K562 (cell line): Measurements from ENCODE around the gene USP46. TPM values are rescaled to one million over a fixed set of nuclear protein-coding genes. Genes with fewer than 3 reads are reported as not detected.
A peak's percentile ranks its signal among the peaks of the same experiment; 100 is the strongest.

Source experiments
- ATAC-seq: fragments of 200-7000 bp; cut with Tn5 transposase; 3 replicates; pipeline ENCODE4 v1.9.1; 2020; ENCODE audit warnings: moderate library complexity
- Bru-seq: library from RNA; stranded (reverse); fragments of 400-500 nt; gene quantifications from one replicate; lab custom pipeline; 2021; lab: Mats Ljungman, UMichigan
- BruChase-seq, 2 experiments: library from RNA; stranded (reverse); fragments of 400-500 nt; gene quantifications; one replicate each; lab custom pipeline; 2021; lab: Mats Ljungman, UMichigan
- BruUV-seq: library from RNA; stranded (reverse); fragments of 400-500 nt; replicated peaks from 2 replicates; lab custom pipeline; 2021; lab: Mats Ljungman, UMichigan
- CTCF ChIA-PET: fragments of 300-600 bp; formaldehyde crosslinking; extraction: SDS; loops from one replicate; lab custom pipeline; 2021; ENCODE audit warnings: low intra/inter-chr PET ratio; lab: Yijun Ruan, JAX
- POLR2A ChIA-PET: fragments of 300-600, 350-650 bp; sonication (Branson Sonifier 250); formaldehyde crosslinking; extraction: SDS; loops from one replicate; lab custom pipeline; 2021; ENCODE audit warnings: antibody characterized with exemption, inconsistent platforms; lab: Yijun Ruan, JAX
- DNase-seq, 4 experiments: peaks; one replicate each; pipeline versions ENCODE4 v3.0.0 to v3.0.0-alpha.2; 2011 to 2018; ENCODE audit warnings: low spot score in 3 of 4, mixed read lengths in 3 of 4; ENCODE audit errors: extremely low read depth in 1 of 4
- FAIRE-seq: peaks from 2 replicates; lab custom pipeline; 2011; peaks lifted over from hg19 to GRCh38; lab: Jason Lieb, UNC
- H2AFZ ChIP-seq: 2 replicates; pipeline ENCODE4 v1.6.0; 2011; ENCODE audit warnings: low read depth, low read length, control low read depth, inconsistent platforms
- H3K27ac ChIP-seq: fragments of 200-600 bp; 3 replicates; pipeline ENCODE4 v1.8.0; 2011; ENCODE audit warnings: low read depth, mild to moderate bottlenecking, control low read depth, inconsistent platforms, low read length, moderate library complexity, mixed read lengths; ENCODE audit errors: extremely low read depth
- H3K27me3 ChIP-seq, 2 experiments: fragments of 300-600 bp in 1 of 2; 2 replicates in 1 of 2; 3 replicates in 1 of 2; pipeline versions ENCODE4 v1.6.0 to v1.8.0; 2011; ENCODE audit warnings: inconsistent platforms in 2 of 2, low read length in 2 of 2, mild to moderate bottlenecking in 1 of 2, mixed read lengths in 1 of 2, moderate library complexity in 1 of 2; ENCODE audit not compliant: control insufficient read depth in 2 of 2, insufficient read depth in 2 of 2
- H3K36me3 ChIP-seq: fragments of 300-600 bp; 3 replicates; pipeline ENCODE4 v1.8.0; 2011; ENCODE audit warnings: mild to moderate bottlenecking, low read length, inconsistent platforms; ENCODE audit not compliant: control insufficient read depth, insufficient read depth
- H3K4me1 ChIP-seq, 2 experiments: fragments of 200-600 bp in 1 of 2; replicated peaks in 1 of 2; 2 replicates in 1 of 2; 3 replicates in 1 of 2; pipeline versions ENCODE4 v1.5.1 to v1.8.0; 2011; ENCODE audit warnings: inconsistent platforms in 2 of 2, low read length in 2 of 2, mild to moderate bottlenecking in 1 of 2, mixed read lengths in 1 of 2, moderate library complexity in 1 of 2; ENCODE audit not compliant: control insufficient read depth in 2 of 2, insufficient read depth in 2 of 2
- H3K4me2 ChIP-seq: 2 replicates; pipeline ENCODE4 v1.6.1; 2011; ENCODE audit warnings: low read length, control low read depth, inconsistent platforms, mixed read lengths; ENCODE audit not compliant: insufficient read depth
- H3K4me3 ChIP-seq: fragments of 200-600 bp; sonication (generic), shearing (Covaris generic); 2 replicates; pipeline ENCODE4 v1.5.1; 2016; ENCODE audit warnings: control low read depth, inconsistent platforms
- H3K79me2 ChIP-seq: fragments of 200-600 bp; 3 replicates; pipeline ENCODE4 v1.8.0; 2011; ENCODE audit warnings: low read length, inconsistent platforms; ENCODE audit not compliant: control insufficient read depth, insufficient read depth
- H3K9ac ChIP-seq, 2 experiments: 2 replicates each; pipeline versions ENCODE4 v1.6.0 to v1.6.1; 2011; ENCODE audit warnings: low read depth in 2 of 2, low read length in 2 of 2, control low read depth in 1 of 2, inconsistent platforms in 1 of 2, mild to moderate bottlenecking in 1 of 2, mixed read lengths in 1 of 2; ENCODE audit not compliant: insufficient read depth in 1 of 2
- H3K9me1 ChIP-seq: one replicate; pipeline ENCODE4 v1.6.0; 2011; ENCODE audit warnings: inconsistent platforms, mild to moderate bottlenecking, low read length, moderate library complexity; ENCODE audit not compliant: control insufficient read depth, insufficient read depth
- H3K9me3 ChIP-seq: replicated peaks from 2 replicates; pipeline ENCODE4 v1.5.1; 2011; ENCODE audit warnings: low read depth, low read length, inconsistent platforms; ENCODE audit not compliant: control insufficient read depth, insufficient read depth
- H4K20me1 ChIP-seq: replicated peaks from 2 replicates; pipeline ENCODE4 v1.6.1; 2011; ENCODE audit warnings: low read length, inconsistent platforms, mixed read lengths; ENCODE audit not compliant: control insufficient read depth, insufficient read depth
- ARNT ChIP-seq, 2 experiments: fragments of 450-650 bp; IDR thresholded peaks; 2 replicates each; pipeline ENCODE4 v1.6.1; 2016; ENCODE audit warnings: mild to moderate bottlenecking in 1 of 2
- ATF1 ChIP-seq, 2 experiments: fragments of 450-650 bp in 1 of 2; IDR thresholded peaks; 2 replicates each; pipeline ENCODE4 v1.6.1; 2016; ENCODE audit warnings: missing compliant biosample characterization in 1 of 2, missing genetic modification characterization in 1 of 2
- FIP1L1 ChIP-seq: fragments of 200-400 bp; formaldehyde crosslinking; IDR thresholded peaks from 2 replicates; pipeline ENCODE4 v1.6.1; 2018; ENCODE audit warnings: mild to moderate bottlenecking, low read depth, low read length; ENCODE audit not compliant: poor library complexity, severe bottlenecking
- GTF2A2 ChIP-seq: IDR thresholded peaks from 2 replicates; pipeline ENCODE4 v1.6.1; 2016; ENCODE audit warnings: mild to moderate bottlenecking, missing genetic modification characterization, missing compliant biosample characterization
- HNRNPLL ChIP-seq: fragments of 200-400 bp; formaldehyde crosslinking; IDR thresholded peaks from 2 replicates; pipeline ENCODE4 v1.6.1; 2017; ENCODE audit warnings: low read length, low read depth, mild to moderate bottlenecking; ENCODE audit not compliant: poor library complexity, severe bottlenecking
- ILF3 ChIP-seq: fragments of 450-650 bp; IDR thresholded peaks from 2 replicates; pipeline ENCODE4 v1.6.1; 2018; ENCODE audit warnings: antibody characterized with exemption, mild to moderate bottlenecking, moderate library complexity, borderline replicate concordance
- POLR2B ChIP-seq: fragments of 450-650 bp; IDR thresholded peaks from 2 replicates; pipeline ENCODE4 v1.6.1; 2018; ENCODE audit warnings: low read depth; ENCODE audit not compliant: partially characterized antibody
- RBFOX2 ChIP-seq: fragments of 200-400 bp; formaldehyde crosslinking; IDR thresholded peaks from 2 replicates; pipeline ENCODE4 v1.6.1; 2017; ENCODE audit warnings: low read depth, mild to moderate bottlenecking, low read length, moderate library complexity
- ZNF518B ChIP-seq: fragments of 250-450 bp; sonication (Bioruptor Pico); IDR thresholded peaks from 2 replicates; pipeline ENCODE4 v1.5.0; 2021; ENCODE audit warnings: mild to moderate bottlenecking, moderate library complexity
- ZNF639 ChIP-seq, 2 experiments: fragments of 200-800 bp in 1 of 2; sonication (Bioruptor generic) in 1 of 2; sonication (generic) in 1 of 2; formaldehyde crosslinking in 1 of 2; IDR thresholded peaks in 1 of 2; conservative IDR thresholded peaks in 1 of 2; 2 replicates each; pipeline versions ENCODE4 v1.5.0 to v1.6.1; 2016 to 2020; ENCODE audit warnings: missing compliant biosample characterization in 1 of 2, missing genetic modification characterization in 1 of 2, missing genetic modification reagents in 1 of 2
- WGBS: fragments of 100-300 bp; shearing (Covaris generic); methylation state at CpG from one replicate; pipeline ENCODE4 v1.1.6; 2016; ENCODE audit warnings: low coverage, mixed read lengths; ENCODE audit not compliant: insufficient coverage; ENCODE audit errors: missing lambda C conversion rate; 5-methylcytosine and 5-hydroxymethylcytosine counted together
- in situ Hi-C: fragments of 300-500 bp; cut with MboI; formaldehyde crosslinking; loops from 4 replicates; pipeline ENCODE4 v1.15.0; 2018; ENCODE audit warnings: inconsistent platforms, mixed read lengths
- intact Hi-C: fragments of 100-400 bp; cut with micrococcal nuclease; formaldehyde crosslinking; loops from 2 replicates; pipeline ENCODE4 v1.14.2; 2022
- long read RNA-seq, 3 experiments: library from polyadenylated mRNA in 2 of 3; library from RNA in 1 of 3; unstranded in 2 of 3; stranded (forward) in 1 of 3; transcript quantifications; one replicate each; pipeline ENCODE4 v2.0.0, GENCODE V29; 2019 to 2022
- polyA minus RNA-seq, 3 experiments: library from RNA; depleted of rRNA, polyadenylated mRNA; stranded (reverse); fragments of >200 nt; gene quantifications; 2 replicates each; pipeline ENCODE4 v1.2.3, GENCODE V29; 2011
- polyA plus RNA-seq, 8 experiments: library from polyadenylated mRNA; depleted of rRNA in 4 of 8; stranded (reverse) in 5 of 8; unstranded in 3 of 8; fragments of >200 nt; fragmentation: Nextera tagmentation in 2 of 8; fragmentation: Illumina TruSeq in 1 of 8; extraction: Ambion mirVana in 2 of 8; extraction: Trizol in 1 of 8; gene quantifications; 2 replicates each; pipeline versions ENCODE4 v1.2.1 to v1.2.3, GENCODE V29; 2011 to 2014; ENCODE audit warnings: inconsistent platforms in 1 of 8, missing spikeins in 1 of 8
- total RNA-seq, 7 experiments: library from RNA; depleted of rRNA in 6 of 7; stranded (reverse); fragments of >200 nt in 6 of 7; fragmentation: Illumina TruSeq in 2 of 7; extraction: Trizol in 2 of 7; gene quantifications; 2 replicates each; pipeline versions ENCODE4 v1.2.1 to v1.2.3, GENCODE V29; 2011 to 2021; ENCODE audit warnings: low replicate concordance in 1 of 7

The USP46 gene
- total RNA-seq (2011; cell fraction: chromatin; rRNA removed; ENCODE audit: low replicate concordance) = 16.2 and 23.2 TPM in 2 replicates
- 6.6 and 7.3 TPM in 2 replicates for total RNA-seq (2011; cell fraction: nucleolus; rRNA removed)
- total RNA-seq (2011; cell fraction: nucleoplasm; rRNA removed) = 8.6 and 12.2 TPM in 2 replicates
- total RNA-seq (2014; rRNA removed) (2.9 and 3.8 TPM in 2 replicates), total RNA-seq (2014; rRNA removed; fragmentation: Illumina TruSeq; extraction: Trizol) (11.2 and 11.7 TPM in 2 replicates), total RNA-seq (2015; rRNA removed; fragmentation: Illumina TruSeq; extraction: Trizol) (8.4 and 8.8 TPM in 2 replicates), total RNA-seq (2021) (11.2 and 11.7 TPM in 2 replicates), polyA plus RNA-seq (2011; rRNA removed) (9.7 and 11.0 TPM in 2 replicates), polyA plus RNA-seq (2014; fragmentation: Illumina TruSeq; extraction: Trizol) (8.4 and 9.5 TPM in 2 replicates), polyA plus RNA-seq (2014; fragmentation: Nextera tagmentation; extraction: Ambion mirVana) (1 to 10 TPM; 3.0 to 3.4 TPM), polyA plus RNA-seq (2014; rRNA removed) (5.2 and 6.7 TPM in 2 replicates), polyA minus RNA-seq (2011; rRNA and poly(A)+ RNA removed) (28.1 and 31.0 TPM in 2 replicates), Bru-seq, nascent RNA (percentile 67 among the genes with signal in this experiment), BruChase-seq, experiment 1, labeled RNA remaining after a 2-hour chase (percentile 72 among the genes with signal in this experiment), BruChase-seq, experiment 2, labeled RNA remaining after a 6-hour chase (percentile 72 among the genes with signal in this experiment)
- polyA plus RNA-seq (2011; cell fraction: cytosol; rRNA removed) = 1.6 and 3.3 TPM in 2 replicates
- 10.6 and 13.6 TPM in 2 replicates for polyA plus RNA-seq (2011; cell fraction: nucleus; rRNA removed)
- 5.5 and 7.7 TPM in 2 replicates for polyA plus RNA-seq (2012)
- 5.1 and 6.3 TPM in 2 replicates for polyA minus RNA-seq (2011; cell fraction: cytosol; rRNA and poly(A)+ RNA removed)
- polyA minus RNA-seq (2011; cell fraction: nucleus; rRNA and poly(A)+ RNA removed) = 7.1 and 7.3 TPM in 2 replicates
- long read RNA-seq, experiment 1, full-length matches to known transcripts = 33 of 57 reads
- long read RNA-seq, experiment 1, partial matches to known transcripts = 4 of 57 reads
- long read RNA-seq, experiment 1, other reads (novel, unspliced or antisense) = 20 of 57 reads
- long read RNA-seq, experiment 2, partial matches to known transcripts = 1 of 5 reads
- long read RNA-seq, experiment 2, other reads (novel, unspliced or antisense) = 4 of 5 reads
- long read RNA-seq, experiment 3, partial matches to known transcripts = 0 of 1 reads
- long read RNA-seq, experiment 3, other reads (novel, unspliced or antisense) = 1 of 1 reads

DNA sequence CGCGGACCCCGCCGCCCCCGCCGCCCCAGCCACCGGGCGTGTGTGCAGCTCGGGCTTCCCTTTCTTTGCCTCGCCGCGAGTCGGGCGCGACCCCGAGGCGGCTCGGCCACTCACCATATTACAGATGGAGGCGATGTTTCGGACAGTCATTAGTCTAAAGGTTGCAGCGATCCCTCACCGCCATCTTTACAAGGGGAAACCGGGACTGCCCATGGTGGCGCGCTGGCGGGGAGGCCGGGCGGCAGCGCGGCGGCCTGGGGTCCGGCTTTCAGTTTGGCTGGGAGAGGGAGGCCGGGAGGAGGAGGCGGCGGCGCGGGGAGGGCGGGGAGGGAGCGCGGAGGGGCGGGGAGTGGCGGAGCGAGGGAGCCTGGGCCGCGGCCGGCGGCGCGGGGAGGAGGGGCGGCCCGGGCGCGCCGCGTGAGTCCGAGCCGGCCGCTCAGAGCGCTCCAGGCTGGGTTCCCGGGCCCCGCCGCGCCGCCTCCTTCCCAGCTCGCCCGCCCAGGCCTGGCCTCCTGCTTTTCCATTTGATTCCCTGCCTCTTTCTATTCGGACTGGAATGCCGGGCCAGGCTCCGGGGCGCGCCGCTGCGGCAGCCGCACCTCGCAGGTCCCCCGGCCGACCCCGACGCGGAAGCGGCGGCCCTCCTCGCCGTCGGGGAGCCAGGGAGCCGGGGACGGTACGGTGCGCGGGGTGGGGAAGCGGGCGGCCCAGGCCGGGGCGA is at the start of gene USP46:
TSS of gene USP46 (minus strand) at position 301 of the 721 bp plus-strand sequence. CDS start at position 150, 151 bp downstream.
- H4K20me1 ChIP-seq = no peaks in the 10 kb centered on the region
- peak; percentile 79 to 90 (median 88) for DNase-seq
- intact Hi-C loops = loop anchor here (5.0 kb wide), 1 partner anchor 72 kb away; no protein-coding TSS in a partner anchor
- peak within 1 kb of the TSS; percentile 85 for H3K27ac ChIP-seq
- H3K4me3 ChIP-seq = peak within 1 kb of the TSS; percentile 89
- POLR2A ChIA-PET = interaction anchor here (0.7 to 2.5 kb wide), 2 partner anchors 11 to 12 kb away, joined by 3 to 11 read pairs; no protein-coding TSS in a partner anchor
- ATAC-seq = peak; percentile 94
- peaks cover 10% of the 10 kb centered on the region; the same call in 2 of the 3 replicates for H3K36me3 ChIP-seq
- H3K79me2 ChIP-seq = peaks cover 14% of the 10 kb centered on the region; the same call in 2 of the 3 replicates
- no TSS peak for BruUV-seq
- CTCF ChIA-PET = no interaction called here
- H3K9me1 ChIP-seq = no peaks in the 10 kb centered on the region
- peak within 1 kb of the TSS; percentile 95 for H2AFZ ChIP-seq
- H3K9ac ChIP-seq = peak within 1 kb of the TSS; percentile 80 to 98
- no peaks in the 10 kb centered on the region for H3K27me3 ChIP-seq
- FAIRE-seq = no peak
- peaks cover 12 to 21% of the 10 kb centered on the region in 2 experiments; a peak in 4 of 5 replicates for H3K4me1 ChIP-seq
- WGBS = 1% methylated on average over 42 of the region's 94 CpGs
- in situ Hi-C loops = no loop called here
- peak within 1 kb of the TSS; percentile 86 for H3K4me2 ChIP-seq
- no peaks in the 10 kb centered on the region for H3K9me3 ChIP-seq
- TF ChIP-seq ZNF639 (CRISPR knock-in tag; conservative IDR thresholded peaks at IDR 0.05 in 1 of 2, IDR thresholded peaks at IDR 0.05 in 1 of 2) = peak in 1 of 2 experiments; percentile 21; a peak in 1 of 4 replicates
- TF ChIP-seq HNRNPLL = no peak
- TF ChIP-seq RBFOX2 = peak; percentile 82
- no peak for TF ChIP-seq ZNF518B (CRISPR knock-in tag)
- peak; percentile 4 for TF ChIP-seq FIP1L1
- no peak for TF ChIP-seq ARNT (IDR thresholded peaks at IDR 0.05)
- TF ChIP-seq POLR2B = peak; percentile 22
- TF ChIP-seq GTF2A2 (tag) = no peak
- TF ChIP-seq ATF1 (CRISPR knock-in tag; IDR thresholded peaks at IDR 0.05) = no peak
- TF ChIP-seq ATF1 (tag; IDR thresholded peaks at IDR 0.05) = no peak
- no peak for TF ChIP-seq ILF3
